ENCODE measurements around the gene M1AP. TPM values are rescaled to one million over a fixed set of nuclear protein-coding genes. Genes with fewer than 3 reads are reported as not detected.
A peak's percentile ranks its signal among the peaks of the same experiment; 100 is the strongest.

Gene M1AP, protein sequence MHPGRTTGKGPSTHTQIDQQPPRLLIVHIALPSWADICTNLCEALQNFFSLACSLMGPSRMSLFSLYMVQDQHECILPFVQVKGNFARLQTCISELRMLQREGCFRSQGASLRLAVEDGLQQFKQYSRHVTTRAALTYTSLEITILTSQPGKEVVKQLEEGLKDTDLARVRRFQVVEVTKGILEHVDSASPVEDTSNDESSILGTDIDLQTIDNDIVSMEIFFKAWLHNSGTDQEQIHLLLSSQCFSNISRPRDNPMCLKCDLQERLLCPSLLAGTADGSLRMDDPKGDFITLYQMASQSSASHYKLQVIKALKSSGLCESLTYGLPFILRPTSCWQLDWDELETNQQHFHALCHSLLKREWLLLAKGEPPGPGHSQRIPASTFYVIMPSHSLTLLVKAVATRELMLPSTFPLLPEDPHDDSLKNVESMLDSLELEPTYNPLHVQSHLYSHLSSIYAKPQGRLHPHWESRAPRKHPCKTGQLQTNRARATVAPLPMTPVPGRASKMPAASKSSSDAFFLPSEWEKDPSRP
- total RNA-seq (1 to 10 TPM in 4 of 7 donors, under 1 TPM in 3; 0.43 to 2.0 (median 1.1) TPM), polyA plus RNA-seq (under 1 TPM; 0.26 to 0.61 (median 0.47) TPM)
- long read RNA-seq, donor 1, result 0 reads
- long read RNA-seq, donor 2, result 0 reads

DNA sequence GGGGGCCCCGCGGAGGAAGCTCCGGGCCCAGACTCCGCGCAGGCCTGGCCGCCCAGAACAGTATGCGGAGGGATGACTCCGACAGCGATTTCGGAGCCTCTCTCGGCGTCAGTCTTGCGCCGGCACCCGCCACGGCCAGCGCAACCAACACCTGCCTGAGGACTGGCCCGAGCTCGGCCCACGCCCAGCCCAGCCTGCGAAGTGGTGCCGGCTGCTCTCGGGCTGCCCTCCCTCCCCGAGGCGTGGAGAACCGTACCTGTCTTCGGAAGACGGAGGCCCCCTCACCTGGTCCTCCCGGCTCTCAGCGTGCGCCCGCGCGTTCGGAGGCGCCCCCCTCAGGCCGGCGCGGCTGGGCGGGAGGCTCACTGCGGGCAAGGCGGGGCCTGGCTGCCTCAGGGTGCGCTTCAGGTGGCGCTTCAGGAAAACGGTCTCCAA is at the start of gene M1AP:
Gene M1AP, minus strand, starts transcription at position 322 of the 435 bp plus-strand sequence. CDS start 8,055 bp downstream, outside the sequence.
- H3K4me3 ChIP-seq, result peak within 1 kb of the TSS in 5 of 8 donors; percentile 9 to 45 (median 18)
- H3K27ac ChIP-seq, result no peak within 1 kb of the TSS
- H3K4me1 ChIP-seq, result peaks cover 0 to 7% (median 0%) of the 10 kb centered on the region in 6 donors
- H3K27me3 ChIP-seq (replicated peaks in 1 of 7), result peaks cover 0 to 49% (median 18%) of the 10 kb centered on the region in 7 donors
- no peaks in the 10 kb centered on the region for H3K9me3 ChIP-seq
- intact Hi-C loops (cut with DNase I; ENCODE audit: low total_unique reads), result no loop called here
- no peak for DNase-seq
- 11 to 42% (median 18%) methylated on average over 3 to 45 of the region's 45 CpGs for WGBS, 5 donors
- TF ChIP-seq POLR2A (IDR thresholded peaks at IDR 0.05) (no peak), POLR2AphosphoS5 (IDR thresholded peaks at IDR 0.05) (no peak)
- TF ChIP-seq, protein P1, sequence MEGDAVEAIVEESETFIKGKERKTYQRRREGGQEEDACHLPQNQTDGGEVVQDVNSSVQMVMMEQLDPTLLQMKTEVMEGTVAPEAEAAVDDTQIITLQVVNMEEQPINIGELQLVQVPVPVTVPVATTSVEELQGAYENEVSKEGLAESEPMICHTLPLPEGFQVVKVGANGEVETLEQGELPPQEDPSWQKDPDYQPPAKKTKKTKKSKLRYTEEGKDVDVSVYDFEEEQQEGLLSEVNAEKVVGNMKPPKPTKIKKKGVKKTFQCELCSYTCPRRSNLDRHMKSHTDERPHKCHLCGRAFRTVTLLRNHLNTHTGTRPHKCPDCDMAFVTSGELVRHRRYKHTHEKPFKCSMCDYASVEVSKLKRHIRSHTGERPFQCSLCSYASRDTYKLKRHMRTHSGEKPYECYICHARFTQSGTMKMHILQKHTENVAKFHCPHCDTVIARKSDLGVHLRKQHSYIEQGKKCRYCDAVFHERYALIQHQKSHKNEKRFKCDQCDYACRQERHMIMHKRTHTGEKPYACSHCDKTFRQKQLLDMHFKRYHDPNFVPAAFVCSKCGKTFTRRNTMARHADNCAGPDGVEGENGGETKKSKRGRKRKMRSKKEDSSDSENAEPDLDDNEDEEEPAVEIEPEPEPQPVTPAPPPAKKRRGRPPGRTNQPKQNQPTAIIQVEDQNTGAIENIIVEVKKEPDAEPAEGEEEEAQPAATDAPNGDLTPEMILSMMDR (IDR thresholded peaks at IDR 0.05 in 8 of 11, conservative IDR thresholded peaks at IDR 0.05 in 3 of 11), result no peak
- H3K36me3 ChIP-seq, result no peaks in the 10 kb centered on the region

DNA sequence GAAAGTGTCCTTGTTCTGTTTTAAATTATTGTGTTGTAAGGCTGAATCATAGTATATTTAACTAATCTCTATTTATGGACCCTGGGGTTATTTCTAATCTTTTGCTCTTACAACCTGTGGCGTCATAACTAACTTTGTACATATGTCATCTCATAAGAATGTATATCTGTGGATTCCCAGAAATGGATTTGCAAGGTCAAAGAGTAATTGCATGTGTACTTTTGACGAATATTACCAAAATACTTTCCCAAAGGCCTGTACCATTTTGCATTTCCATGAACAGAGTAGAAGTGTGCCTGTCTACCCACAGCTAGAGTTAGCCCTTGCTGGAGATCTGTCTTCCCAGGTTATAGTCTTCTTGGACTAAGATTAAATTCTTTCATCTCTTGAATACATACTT is 48.7 kb upstream of the M1AP start:
- intact Hi-C loops (cut with DNase I; ENCODE audit: low total_unique reads), result no loop called here
- H3K4me1 ChIP-seq, result peaks cover 0 to 18% (median 0%) of the 10 kb centered on the region in 6 donors
- WGBS, 5 donors, result 81 to 98% (median 89%) methylated on average over 2 of the region's 2 CpGs
- no peaks in the 10 kb centered on the region for H3K36me3 ChIP-seq
- H3K27me3 ChIP-seq (replicated peaks in 1 of 7), result no peaks in the 10 kb centered on the region
- H3K9me3 ChIP-seq, result no peaks in the 10 kb centered on the region
- TF ChIP-seq POLR2A (IDR thresholded peaks at IDR 0.05), result no peak
- no peak for TF ChIP-seq POLR2AphosphoS5 (IDR thresholded peaks at IDR 0.05)
- TF ChIP-seq, protein P1 (IDR thresholded peaks at IDR 0.05 in 8 of 11, conservative IDR thresholded peaks at IDR 0.05 in 3 of 11), result no peak
- no peak overlapping the region for H3K4me3 ChIP-seq
- H3K27ac ChIP-seq, result no peak overlapping the region
- no peak for DNase-seq

DNA sequence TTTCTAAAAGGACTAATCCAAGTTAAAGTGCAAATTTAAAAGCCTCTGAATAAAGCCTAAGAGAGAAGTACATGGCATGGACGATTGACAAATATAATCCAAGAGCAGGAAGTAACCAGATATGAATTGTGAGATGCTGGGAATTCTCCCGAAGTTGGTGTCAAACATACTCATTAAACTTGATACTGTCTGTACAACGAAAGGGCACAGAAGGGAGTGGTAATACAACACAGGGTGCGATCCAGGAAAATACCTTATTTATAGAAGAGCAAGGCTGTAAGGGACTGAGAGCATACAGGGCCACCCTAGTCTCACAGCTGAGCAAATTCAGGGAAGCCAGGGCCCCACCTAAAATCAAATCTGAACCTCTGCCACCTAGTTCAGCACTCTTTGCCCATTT is 47.5 kb upstream of the M1AP start:
- WGBS, 5 donors, result 56 to 83% (median 77%) methylated on average over 4 of the region's 4 CpGs
- intact Hi-C loops (cut with DNase I; ENCODE audit: low total_unique reads), result no loop called here

More for the DNA sequence above, 47.5 kb upstream of the M1AP start:
- Histone ChIP-seq H3K36me3 (no peaks in the 10 kb centered on the region), H3K4me3 (no peak overlapping the region), H3K27ac (no peak overlapping the region), H3K27me3 (replicated peaks in 1 of 7) (no peaks in the 10 kb centered on the region), H3K9me3 (no peaks in the 10 kb centered on the region), H3K4me1 (peaks cover 0 to 19% (median 0%) of the 10 kb centered on the region in 6 donors)
- TF ChIP-seq, protein P1 (IDR thresholded peaks at IDR 0.05 in 8 of 11, conservative IDR thresholded peaks at IDR 0.05 in 3 of 11), result no peak
- TF ChIP-seq POLR2A (IDR thresholded peaks at IDR 0.05) (no peak), POLR2AphosphoS5 (IDR thresholded peaks at IDR 0.05) (no peak)
- no peak for DNase-seq

Data from spleen (tissue), 13 donors.